DOHH2 (cell line): Measurements from ENCODE around the gene BAIAP2L1.

ENCODE experiments used
- CTCF ChIP-seq: fragments of 200-600 bp; sonication (generic); IDR thresholded peaks from one replicate; pipeline ENCODE4 v1.5.1; 2014; ENCODE audit warnings: antibody characterized with exemption, mild to moderate bottlenecking, low read depth, low read length; ENCODE audit not compliant: poor library complexity, severe bottlenecking
- EZH2phosphoT487 ChIP-seq: fragments of 200-600 bp; sonication (generic); IDR thresholded peaks from 2 replicates; pipeline ENCODE4 v1.6.1; 2017; ENCODE audit warnings: borderline replicate concordance, mild to moderate bottlenecking, antibody characterized with exemption, low read length, moderate library complexity, mixed read lengths

- no peak for TF ChIP-seq CTCF
- no peak for TF ChIP-seq EZH2phosphoT487
These were observed 38.6 kb upstream of the BAIAP2L1 start for GRCh38 chr7:98439484-98439883.
